HCEC 1CT (cell line): ENCODE results near the gene TBC1D4.

Experiments used
- DNase-seq: peaks from one replicate; pipeline ENCODE4 v3.0.0-alpha.2; 2017

Gene TBC1D4

DNA sequence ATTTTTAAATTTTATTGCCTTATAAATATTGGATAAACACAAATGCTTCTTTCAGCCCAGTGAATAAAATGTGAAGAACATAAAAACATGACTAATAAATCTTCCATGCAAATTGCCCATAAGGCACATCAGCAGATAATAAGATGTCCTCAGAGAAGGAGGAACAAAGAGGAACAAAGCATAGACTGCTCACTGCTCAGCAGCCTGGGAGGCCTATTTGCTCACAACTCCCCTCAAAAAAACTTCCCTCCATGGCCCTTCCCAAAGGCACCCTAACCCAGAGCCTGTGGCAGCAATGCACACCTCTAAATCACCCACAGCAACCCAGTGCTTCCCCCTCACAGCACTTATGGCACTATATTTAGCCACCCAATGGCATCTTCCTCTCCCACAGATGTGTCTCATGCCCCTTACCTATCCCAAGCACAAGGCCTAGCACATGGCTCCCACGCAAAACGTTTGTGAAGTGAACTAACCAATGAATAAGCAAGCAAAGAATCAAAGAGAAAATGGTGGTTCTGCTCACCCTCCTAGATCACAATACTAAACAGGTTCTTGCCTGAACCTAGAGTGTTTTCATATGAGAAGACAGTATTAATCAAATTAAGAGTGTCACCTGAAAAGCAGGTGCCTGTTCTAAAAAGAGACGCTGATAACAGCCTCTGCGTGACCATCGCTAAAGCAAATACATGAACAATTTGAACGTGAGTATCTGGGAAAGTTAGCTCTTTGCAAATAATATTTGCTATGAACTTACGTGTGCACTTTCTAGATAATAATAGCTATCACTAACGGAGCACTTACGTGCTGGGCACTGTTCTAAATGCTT is 96.9 kb downstream of the TBC1D4 start:
- no peak for DNase-seq

DNA sequence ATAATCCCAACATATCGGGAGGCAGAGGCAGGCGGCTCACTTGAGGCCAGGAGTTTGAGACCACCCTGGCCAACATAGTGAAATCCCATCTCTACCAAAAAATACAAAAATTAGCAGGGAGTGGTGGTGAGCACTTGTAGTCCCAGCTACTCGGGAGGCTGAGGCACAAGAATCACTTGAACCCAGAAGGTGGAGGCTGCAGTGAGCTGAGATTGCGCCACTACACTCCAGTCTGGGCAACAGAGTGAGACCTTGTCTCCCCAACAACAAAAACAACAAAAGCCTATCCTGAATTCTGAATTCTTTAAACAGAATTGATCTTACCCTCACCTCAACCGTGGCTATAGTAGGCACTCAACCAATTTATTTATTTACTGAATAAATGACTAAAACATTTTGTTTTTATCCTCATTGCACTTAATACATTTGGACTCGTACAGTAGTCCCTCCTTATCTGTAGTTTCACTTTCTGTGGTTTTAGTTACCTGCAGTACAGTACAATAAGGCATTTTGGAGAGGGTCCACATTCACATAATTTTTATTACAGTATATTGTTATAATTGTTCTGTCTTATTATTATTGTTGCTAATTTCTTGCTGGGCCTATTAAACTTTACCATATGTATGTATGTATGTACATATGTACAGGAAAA is 98.8 kb downstream of the TBC1D4 start:
- DNase-seq: no peak

DNA sequence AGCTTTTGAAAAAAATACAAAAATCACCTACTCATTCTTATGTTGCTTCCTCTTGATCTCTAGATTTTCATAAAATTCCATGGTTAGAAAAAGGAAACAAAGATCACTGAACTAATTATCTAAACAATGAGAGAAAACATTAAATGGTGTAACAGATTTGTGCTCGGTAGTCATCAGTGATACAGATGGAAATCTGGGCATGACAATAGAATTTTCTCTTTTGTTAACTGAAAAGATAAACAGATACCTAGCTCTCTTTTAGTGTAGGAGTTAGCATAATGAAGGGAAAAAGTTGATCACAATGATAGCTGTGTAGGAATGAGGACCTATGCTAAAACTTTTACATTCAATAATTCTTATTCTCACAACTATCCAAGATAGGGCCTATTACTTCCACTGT is 103.7 kb downstream of the TBC1D4 start:
- no peak for DNase-seq

DNA sequence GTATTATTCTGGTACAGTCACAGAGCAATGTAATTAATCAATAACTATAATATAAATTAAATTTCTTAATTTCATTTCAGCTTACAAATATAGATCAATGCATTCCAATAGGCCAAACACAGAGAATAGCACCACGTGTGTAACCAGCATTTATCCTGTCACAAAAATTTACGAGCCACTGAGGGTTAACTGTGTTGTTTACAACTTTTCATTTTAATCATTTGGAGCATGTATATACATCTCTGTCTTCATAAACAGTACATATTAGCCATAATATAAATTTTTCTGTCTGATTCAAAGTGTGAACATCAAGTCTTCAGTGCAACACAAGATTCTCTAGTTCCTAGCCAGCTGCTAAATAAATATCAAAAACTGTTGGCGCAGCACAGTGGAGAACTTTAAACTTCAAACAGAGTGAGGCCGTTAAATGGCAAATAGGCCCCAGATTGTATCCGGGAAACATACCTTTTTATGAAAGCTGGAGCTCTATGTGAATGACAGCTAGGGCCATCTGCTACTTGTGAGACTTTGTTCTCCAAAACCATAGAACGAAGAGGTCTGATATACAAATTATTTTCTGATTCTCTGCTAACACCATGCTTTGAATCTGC is 105.1 kb downstream of the TBC1D4 start:
- DNase-seq: no peak

DNA sequence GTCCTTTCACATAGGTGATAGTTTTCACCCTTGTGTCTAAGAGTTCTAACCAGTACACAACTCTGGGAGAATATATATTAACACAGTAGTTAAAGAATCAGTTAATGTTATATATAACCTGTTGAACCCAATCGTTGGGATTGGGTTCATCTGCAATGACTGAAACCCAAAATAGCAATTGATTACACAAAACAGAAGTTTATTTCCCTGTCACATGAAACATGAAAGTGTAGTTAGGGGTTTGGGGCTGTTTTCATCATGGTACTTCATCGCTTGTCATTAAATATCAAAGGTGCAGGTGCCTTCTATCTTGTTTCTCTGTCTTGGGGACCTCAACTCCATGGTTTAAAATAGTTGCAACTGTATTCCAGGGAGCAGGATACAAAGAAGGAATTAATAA is 106.6 kb downstream of the TBC1D4 start:
- no peak for DNase-seq

DNA sequence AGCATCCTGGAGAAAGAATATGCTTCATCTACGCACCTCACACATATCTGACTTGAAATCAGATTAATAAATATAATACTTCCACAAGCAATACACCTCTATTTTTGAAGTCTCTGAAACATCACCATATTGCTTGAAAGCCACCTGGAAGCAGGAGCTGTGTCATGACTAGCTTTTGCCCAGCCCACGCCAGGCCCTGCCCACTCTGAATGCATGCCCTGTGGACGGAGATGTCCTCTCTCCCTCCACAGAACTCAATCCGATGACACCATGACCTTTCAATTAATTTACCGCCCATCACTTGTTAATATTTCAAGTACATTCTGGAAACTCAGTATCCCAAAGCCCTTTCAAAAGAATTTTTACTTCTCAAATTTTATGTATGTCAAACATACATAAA is 108.0 kb downstream of the TBC1D4 start:
- DNase-seq: no peak

DNA sequence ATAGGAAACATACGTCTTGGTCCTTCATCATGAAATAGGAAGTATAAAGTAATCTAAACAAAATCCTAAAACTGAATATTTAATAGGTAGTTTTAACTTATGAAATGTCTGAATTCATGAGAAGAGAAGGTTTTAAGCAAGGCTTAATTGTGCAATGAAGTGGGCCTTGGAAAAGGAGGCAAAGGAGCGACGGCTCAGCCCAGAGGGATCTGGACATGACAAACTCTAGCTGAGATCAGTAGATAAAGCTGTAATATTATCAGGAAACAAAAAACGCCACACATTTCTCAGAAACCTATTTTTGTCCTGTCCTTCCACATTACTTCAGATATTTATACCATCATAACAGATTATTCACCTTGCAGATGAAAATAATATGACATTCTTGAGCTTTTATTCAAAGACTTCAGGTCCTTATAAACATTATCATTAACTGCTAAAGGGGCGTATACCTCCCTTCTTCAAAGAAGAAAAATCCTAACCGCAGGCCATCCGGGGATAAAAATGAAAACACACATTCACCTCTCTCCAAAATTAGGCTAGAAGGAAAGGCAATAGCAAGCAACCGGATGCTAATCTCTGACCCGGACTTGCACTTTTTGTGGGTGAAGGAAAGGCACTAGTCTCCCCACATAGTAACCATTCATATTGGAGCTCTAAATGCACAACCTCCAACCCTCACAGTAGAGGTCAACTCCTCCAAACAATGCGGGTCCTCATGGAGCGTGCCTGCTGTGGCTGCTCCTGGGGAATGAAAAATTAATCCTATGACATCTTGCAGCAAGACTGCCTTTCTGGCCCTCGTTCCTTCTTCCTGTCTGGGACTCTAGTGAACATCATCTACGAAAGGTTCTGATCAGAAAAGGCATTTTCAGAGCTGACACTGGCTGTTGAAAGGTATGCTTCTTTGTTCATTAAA is 108.8 kb downstream of the TBC1D4 start:
- no peak for DNase-seq

DNA sequence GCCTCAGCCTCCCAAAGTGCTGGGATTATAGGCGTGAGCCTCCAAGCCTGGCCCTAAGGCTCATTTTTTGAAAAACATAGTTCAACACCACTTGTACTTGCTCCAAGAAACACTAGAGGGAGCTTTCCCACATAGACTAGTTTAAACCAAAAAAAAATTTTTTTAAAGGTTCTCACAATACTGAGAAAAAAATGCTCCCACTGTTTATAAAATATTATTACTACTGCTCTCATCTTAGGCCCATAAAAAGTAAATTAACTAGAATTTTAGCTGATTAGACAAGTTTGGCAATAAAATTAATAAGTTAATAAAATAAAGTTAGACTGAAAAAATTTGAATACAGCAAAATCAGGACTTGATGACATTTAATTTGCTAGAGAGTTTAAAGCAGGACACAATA is 109.5 kb downstream of the TBC1D4 start:
- DNase-seq: peak; percentile 65

DNA sequence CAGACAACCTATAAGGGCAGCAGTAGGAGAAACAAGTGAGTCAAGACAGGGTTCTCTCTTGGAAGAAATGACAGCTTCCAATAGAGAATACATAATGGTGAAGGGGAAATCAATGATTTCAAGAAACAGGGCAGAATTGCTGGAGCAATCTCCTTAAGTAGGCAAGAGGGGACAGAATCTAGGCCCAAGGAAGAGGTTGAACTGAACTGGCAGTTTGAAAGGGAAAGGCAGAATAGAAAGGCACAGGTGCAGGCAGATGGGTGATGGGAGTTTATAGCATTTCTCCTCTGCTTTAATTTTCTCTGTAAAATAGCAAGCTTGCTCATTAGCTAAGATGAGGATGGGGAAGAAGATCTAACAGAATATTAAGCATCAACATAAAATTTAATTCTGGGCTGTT is 110.8 kb downstream of the TBC1D4 start:
- DNase-seq: no peak

DNA sequence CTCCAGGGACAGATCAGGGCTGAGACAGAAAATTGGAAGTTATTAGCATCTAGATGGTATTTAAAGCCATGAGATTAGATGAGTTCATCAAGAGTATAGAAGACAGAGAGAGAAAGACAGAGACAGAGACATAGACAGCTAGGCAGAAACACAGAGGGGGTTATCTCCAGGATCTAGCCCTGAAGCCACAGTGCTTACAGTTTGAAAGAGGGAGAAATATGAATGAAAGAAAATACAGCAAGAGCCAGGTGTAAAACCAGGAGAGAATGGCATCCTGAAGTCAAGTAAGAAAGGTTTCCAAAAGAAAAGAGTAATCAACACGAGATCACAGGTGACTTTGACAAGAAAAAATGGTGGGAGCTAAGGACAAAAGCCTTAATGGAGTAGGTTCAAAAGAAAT is 111.2 kb downstream of the TBC1D4 start:
- DNase-seq: no peak

DNA sequence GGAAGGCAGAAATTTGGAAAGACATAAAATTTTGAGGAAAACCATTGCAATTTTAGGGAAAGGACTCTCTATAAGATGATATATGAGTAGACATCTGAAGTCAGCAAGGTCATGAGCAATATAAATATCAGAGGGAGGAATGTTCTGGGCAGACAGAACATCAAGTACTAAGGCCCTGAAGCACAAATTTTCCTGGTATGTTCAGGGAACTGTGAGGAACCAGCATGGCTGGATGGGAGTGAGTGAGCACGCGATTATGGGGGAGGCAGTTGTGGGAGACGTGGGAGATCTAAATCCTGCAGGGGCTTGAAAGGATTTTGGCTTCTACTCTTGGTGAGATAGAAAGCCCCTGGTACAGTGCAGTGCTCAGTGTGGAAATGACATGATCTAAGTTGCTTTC is 112.0 kb downstream of the TBC1D4 start:
- no peak for DNase-seq

DNA sequence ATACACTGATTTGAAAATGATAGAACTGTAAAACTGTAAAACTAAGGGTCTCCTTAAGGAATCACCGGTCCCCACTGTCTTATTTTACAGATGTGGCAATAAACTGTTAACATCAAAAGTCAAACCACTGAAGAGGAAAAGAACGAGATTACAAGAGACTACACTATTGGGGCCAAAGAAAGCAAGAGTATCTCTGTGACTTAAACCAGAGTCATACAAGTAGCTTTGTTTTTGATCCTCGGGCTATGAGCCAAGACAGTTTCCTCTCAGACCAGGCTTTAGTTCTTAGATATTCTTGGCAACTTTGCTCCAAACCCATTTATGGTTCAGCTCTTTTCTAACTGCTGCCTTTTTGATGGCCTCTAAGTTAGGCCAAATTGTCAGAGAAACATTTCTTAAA is 113.8 kb downstream of the TBC1D4 start:
- peak; percentile 82 for DNase-seq

DNA sequence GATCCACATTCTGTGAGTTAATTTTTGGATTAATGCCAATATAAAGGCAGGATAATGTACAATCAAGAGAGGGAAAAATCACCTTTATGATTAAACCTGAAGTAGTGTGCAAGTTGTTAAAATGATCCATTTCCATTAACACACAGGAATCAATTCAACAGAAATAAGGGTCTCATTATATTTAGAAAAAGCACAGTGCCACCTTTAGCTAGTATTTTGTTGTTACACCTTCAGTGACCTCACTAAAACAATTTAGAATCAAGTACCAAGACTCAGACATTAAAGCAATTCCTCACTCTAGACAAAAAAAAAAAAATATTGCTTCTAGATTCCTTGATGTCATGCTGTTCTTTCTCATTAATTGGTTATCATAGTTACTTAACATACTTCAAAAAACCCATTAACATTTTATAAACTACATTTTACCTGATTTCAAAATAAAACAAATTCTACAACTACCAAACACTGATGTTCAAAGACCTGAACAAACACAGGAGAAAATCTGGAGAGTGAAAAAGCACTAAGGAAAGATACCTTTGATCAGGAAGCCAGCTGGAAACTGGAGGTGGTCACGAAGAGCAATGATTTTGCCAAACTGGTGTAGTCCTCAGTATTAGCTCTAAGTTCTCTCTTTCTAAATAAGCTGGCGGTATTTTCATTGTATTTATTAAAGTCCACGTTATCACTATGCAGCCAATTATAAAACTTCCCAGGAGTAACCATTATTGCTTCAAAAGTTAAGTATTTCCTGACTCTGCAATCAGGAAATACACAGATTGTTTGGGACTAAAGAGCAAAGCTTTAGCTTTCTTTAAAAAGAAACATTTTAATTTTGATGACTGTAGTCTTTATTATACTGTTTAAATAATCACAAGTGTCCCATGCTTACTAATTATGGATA is 115.3 kb downstream of the TBC1D4 start:
- no peak for DNase-seq

DNA sequence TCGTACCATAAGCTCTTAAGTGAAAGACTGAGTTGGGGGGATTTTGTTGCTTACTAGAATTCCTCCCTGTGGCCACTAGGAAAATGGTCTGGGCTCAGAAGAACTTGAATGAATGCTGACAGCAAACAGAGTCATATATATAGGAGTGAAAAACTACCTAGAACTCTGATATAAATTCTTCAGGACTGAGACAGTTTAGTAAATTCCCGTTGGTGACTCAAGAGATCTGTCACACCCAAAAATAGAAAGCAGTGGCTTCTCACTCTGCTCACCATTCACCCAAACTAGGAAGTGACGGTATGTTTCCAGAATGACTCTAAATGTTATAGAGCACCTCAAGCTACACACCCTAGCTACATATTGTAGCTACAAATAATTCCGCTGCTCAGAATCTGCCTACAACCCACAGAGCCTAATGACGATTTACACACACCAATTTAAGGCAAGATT is 116.2 kb downstream of the TBC1D4 start:
- peak; percentile 95 for DNase-seq

DNA sequence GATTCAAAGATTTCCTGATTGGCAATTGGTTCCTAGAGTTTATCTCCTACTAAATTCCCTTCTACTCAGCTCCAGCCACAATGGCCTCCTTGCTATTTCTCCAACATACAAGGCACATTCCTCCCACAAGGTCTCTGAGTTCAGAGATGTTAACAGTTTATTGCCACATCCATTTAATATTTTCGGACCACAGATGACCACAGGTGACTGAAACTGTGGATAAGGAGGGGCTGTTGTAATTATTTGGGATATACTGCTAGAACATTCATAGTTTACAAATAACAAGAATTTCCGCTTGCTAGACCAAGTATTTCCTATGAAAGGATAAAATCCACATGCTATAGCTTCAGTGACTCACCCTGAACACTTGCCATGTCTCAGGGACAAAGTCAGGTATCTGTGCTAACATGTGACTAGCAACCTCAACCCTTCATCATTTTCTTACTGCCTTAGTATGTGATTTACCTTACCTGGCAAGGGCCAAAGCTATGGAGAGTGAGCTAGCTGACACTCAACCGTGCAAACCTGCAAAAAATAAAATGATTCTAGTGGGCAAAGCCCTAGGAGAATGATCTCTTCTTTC is 117.7 kb downstream of the TBC1D4 start:
- DNase-seq: peak; percentile 28

DNA sequence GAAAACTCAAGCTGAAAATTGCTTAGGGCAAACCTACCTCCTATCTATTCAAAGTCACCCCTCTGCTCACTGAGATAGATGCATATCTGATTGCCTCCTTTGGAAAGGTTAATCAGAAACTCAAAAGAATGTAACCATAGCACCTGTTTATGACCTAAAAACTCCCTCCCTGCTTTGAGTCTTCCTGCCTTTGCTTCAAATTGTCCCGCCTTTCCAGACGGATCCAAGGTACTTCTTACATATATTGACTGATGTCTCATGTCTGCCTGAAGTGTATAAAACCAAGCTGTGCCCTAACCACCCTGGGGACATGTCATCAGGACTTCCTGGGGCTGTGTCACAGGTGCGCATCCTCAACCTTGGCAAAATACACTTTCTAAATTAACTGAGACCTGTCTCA is 118.6 kb downstream of the TBC1D4 start:
- DNase-seq: no peak

DNA sequence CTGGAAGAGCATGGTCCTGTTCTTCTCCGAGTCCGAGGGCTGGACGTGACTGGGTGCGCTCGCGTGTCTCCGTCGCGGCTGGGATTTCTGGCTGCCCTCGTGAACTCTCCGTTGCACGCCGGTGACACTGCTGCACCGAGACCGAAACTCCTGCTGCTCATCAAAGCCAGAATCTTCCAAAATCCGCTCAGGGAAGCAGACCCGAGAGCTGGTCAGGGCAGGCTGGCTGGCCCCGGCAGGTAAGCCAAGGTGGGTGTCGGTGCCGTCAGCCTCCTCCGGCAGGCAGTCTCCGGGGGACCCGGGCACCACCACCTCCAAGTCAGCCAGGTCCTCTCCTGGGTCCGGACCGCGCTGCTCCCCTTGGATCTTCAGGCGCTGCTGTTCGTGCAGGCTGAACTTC is 119.9 kb downstream of the TBC1D4 start:
- DNase-seq: no peak

DNA sequence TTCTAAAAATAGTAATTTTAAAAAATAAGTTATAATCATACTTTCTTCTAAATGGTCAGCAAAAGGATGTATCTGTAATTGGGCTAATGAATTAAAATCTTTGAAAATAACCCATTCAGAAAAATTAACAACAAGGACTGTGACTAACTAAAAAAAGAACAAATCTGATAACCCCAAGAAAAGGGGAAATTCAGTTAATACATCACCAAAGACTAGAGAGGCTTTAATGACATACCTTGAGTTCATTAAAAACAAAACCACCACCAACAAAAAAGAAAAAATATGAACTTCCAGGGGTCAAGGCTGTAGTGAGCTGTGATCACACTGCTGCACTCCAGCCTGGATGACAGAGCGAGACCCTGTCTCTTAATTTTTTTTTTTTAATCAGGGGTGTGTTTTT is 121.8 kb downstream of the TBC1D4 start:
- DNase-seq: no peak

DNA sequence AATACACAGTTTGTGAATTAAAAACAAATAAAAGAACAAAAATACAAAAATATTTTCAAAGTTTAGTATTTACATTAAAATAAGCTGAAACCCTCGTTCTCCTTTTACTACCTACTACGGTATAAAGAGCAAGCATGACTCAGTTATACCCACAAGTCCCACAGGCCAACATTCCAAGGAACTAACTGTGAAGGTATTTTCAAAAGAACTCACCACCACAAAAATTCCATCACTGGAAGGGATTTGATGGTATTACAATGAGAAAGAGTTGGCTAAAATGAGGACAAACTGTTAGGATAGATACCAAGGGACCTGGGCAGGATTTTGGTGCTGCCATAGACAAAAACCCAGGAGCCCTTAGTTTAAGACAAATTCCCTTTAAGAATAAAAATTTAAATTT is 122.7 kb downstream of the TBC1D4 start:
- DNase-seq: peak; percentile 95

DNA sequence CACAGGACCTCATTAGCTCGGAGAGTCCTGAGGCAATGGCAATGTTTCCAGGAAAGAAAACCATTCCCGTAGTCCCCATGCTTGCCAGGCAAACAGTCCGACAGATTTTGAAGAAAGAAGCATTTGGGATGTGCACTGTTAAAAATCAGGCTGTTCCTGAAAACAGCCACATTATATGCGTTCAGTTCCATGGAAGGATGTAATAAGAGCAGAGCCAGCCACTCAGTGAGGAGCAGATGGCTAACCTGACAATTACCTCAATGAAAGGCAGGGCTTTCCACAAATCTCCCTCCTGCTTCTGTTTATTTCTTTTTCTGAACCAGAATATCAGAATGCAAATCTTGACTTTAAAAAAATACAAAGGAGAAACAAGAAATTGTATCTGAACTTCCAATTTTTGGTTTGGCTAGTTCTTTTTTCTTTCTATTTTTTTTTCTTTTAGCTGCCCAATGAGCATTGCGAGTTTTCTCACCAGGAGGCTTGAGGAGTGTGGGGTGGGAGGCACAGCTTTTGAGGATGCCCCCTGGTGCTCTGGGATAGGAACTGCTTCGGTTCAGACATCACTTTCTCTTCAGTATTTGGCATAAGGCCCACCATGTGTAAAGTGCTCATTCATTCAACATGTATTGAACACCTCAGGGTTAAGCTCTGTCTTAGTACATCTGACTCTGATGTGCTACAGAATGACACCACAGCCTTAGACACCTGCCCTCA is 124.2 kb downstream of the TBC1D4 start:
- DNase-seq: peak; percentile 84

DNA sequence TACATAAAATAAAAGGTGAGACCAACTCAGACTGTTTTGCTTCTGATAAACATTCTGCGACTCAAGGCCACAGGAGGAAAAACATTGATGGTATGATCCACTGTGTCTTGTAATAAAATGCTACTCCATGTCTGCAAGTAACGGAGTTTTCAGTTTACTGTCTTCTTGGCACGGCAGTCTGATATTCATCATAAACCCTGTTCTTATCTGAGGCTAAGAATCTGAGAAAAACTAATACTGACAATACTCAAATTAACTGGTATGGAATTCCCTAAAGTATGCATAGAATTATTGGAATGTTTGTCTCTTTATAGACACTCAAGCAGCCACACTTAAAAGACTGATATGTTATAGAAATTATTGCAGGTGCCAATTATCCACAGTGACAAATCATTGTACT is 125.5 kb downstream of the TBC1D4 start:
- DNase-seq: no peak
